Ascending aorta (tissue), 2 donors: ENCODE measurements around the gene SSTR4. TPM values are rescaled to one million over a fixed set of nuclear protein-coding genes. Genes with fewer than 3 reads are reported as not detected.
A peak's percentile ranks its signal among the peaks of the same experiment; 100 is the strongest.

ENCODE experiments used
- DNase-seq, 2 donors: peaks; one replicate each; pipeline ENCODE4 v3.0.0-alpha.2; 2019; ENCODE audit warnings: low spot score in 2 of 2
- H3K27ac ChIP-seq, 2 donors: fragments of 200-600 bp; sonication (generic); one replicate each; pipeline ENCODE4 v1.5.1; 2016 to 2017; ENCODE audit warnings: mild to moderate bottlenecking in 1 of 2
- H3K27me3 ChIP-seq: fragments of 200-600 bp; sonication (generic); one replicate; pipeline ENCODE4 v1.5.1; 2017
- H3K36me3 ChIP-seq, 2 donors: fragments of 200-600 bp; sonication (generic); one replicate each; pipeline ENCODE4 v1.5.1; 2016
- H3K4me1 ChIP-seq, 2 donors: fragments of 200-600 bp; sonication (generic); one replicate each; pipeline ENCODE4 v1.5.1; 2016 to 2017; ENCODE audit warnings: mild to moderate bottlenecking in 1 of 2
- H3K4me3 ChIP-seq, 2 donors: fragments of 200-600 bp; sonication (generic); one replicate each; pipeline ENCODE4 v1.5.1; 2016 to 2017; ENCODE audit warnings: mild to moderate bottlenecking in 1 of 2
- H3K9me3 ChIP-seq, 2 donors: fragments of 200-600 bp; sonication (generic); one replicate each; pipeline ENCODE4 v1.5.1; 2016
- intact Hi-C: fragments of 100-400 bp; cut with DNase I; formaldehyde crosslinking; loops from one replicate; pipeline ENCODE4 v1.15.1; 2023
- total RNA-seq: library from RNA; depleted of rRNA; stranded (reverse); fragments of >200 nt; gene quantifications from one replicate; pipeline ENCODE4 v1.1.0, GENCODE V29; 2016
- TF ChIP-seq, protein P1 (sequence below), 3 experiments: fragments of 200-600 bp in 2 of 3; fragments of 450-650 bp in 1 of 3; sonication (generic) in 2 of 3; IDR thresholded peaks; one replicate each; pipeline ENCODE4 v1.5.1; 2016 to 2019; ENCODE audit warnings: antibody characterized with exemption in 3 of 3, mild to moderate bottlenecking in 1 of 3, moderate library complexity in 1 of 3

Gene SSTR4
- total RNA-seq, 1 donor from 2014 or later, result not detected

DNA sequence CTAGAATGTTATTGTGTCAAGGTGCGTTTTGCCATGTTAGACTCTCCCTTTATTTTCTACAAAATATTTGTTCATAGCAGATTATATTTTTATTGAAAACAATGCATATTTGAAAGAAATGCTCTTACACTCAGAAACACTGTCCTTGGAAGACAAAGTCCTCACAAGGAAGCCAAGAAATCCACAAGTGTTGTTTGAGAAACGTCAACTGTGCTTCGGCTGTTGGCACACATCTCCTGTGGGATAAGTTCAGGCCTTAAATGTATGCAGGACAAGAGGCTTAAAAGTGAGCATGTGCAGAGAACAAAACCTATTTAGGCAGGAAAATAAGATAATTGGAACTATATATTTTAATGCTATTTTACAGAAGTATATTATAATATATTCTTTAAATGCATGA lies 23.9 kb downstream of the SSTR4 start:
- Histone ChIP-seq H3K4me1 (peaks cover 15 to 39% of the 10 kb centered on the region in 2 donors), H3K27ac (no peak overlapping the region), H3K9me3 (no peaks in the 10 kb centered on the region), H3K36me3 (no peaks in the 10 kb centered on the region), H3K4me3 (no peak overlapping the region), H3K27me3 (no peaks in the 10 kb centered on the region)
- intact Hi-C loops, result no loop called here
- TF ChIP-seq, protein P1, sequence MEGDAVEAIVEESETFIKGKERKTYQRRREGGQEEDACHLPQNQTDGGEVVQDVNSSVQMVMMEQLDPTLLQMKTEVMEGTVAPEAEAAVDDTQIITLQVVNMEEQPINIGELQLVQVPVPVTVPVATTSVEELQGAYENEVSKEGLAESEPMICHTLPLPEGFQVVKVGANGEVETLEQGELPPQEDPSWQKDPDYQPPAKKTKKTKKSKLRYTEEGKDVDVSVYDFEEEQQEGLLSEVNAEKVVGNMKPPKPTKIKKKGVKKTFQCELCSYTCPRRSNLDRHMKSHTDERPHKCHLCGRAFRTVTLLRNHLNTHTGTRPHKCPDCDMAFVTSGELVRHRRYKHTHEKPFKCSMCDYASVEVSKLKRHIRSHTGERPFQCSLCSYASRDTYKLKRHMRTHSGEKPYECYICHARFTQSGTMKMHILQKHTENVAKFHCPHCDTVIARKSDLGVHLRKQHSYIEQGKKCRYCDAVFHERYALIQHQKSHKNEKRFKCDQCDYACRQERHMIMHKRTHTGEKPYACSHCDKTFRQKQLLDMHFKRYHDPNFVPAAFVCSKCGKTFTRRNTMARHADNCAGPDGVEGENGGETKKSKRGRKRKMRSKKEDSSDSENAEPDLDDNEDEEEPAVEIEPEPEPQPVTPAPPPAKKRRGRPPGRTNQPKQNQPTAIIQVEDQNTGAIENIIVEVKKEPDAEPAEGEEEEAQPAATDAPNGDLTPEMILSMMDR (IDR thresholded peaks at IDR 0.05), result no peak
- no peak for DNase-seq

DNA sequence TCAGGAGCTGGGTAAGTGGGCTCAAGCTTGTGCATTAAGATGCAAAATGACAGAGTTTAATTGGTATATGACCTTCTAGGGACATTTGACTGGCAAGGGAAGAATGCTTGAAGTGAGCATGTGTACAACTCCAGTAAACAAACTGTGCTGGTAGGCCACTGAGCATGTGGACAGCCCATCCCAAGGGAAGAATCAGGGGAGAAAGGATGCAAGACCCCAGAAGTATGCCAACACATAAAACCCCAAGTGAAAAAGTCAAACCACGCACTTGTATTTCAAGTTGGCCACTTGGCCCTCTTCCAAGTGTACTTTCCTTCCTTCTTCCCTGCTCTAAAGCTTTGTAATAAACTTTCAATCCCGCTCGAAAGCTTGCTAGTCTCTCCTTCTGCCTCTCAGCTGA lies 24.7 kb downstream of the SSTR4 start:
- H3K36me3 ChIP-seq, result no peaks in the 10 kb centered on the region
- peak overlapping the region; percentile 20 to 96 for H3K27ac ChIP-seq
- no peaks in the 10 kb centered on the region for H3K27me3 ChIP-seq
- H3K4me1 ChIP-seq, result peaks cover 15 to 39% of the 10 kb centered on the region in 2 donors
- intact Hi-C loops, result loop anchor here (1.0 to 5.0 kb wide), 3 partner anchors 8 to 368 kb away; no protein-coding TSS in a partner anchor
- no peak for DNase-seq
- TF ChIP-seq, protein P1 (IDR thresholded peaks at IDR 0.05), result no peak
- H3K9me3 ChIP-seq, result no peaks in the 10 kb centered on the region
- H3K4me3 ChIP-seq, result no peak overlapping the region

DNA sequence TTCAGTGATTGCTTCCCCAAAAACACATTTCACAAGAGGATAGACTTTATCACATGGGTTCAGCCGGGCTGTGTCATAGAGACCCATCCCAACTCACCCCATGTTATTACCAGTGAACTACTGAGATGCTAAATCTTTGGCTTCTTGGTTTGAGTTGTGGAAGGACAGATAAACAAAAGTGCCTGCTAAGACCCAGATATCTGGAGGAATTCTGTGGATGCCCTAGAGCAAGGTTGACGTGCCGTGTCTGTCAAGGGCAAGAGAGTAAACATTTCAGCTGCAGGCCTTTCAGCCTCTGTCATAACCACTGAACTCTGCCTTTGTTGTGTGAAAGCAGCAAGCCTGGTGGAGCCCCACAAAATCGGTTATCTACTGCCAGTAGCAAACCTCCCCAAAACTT lies 25.5 kb downstream of the SSTR4 start:
- no peaks in the 10 kb centered on the region for H3K9me3 ChIP-seq
- no peak for DNase-seq
- H3K27ac ChIP-seq, result peak overlapping the region; percentile 85 to 96
- TF ChIP-seq, protein P1 (IDR thresholded peaks at IDR 0.05), result no peak
- H3K27me3 ChIP-seq, result no peaks in the 10 kb centered on the region
- intact Hi-C loops, result loop anchor here (1.0 to 5.0 kb wide), 3 partner anchors 8 to 368 kb away; no protein-coding TSS in a partner anchor
- H3K4me3 ChIP-seq, result no peak overlapping the region
- peaks cover 15 to 39% of the 10 kb centered on the region in 2 donors for H3K4me1 ChIP-seq
- no peaks in the 10 kb centered on the region for H3K36me3 ChIP-seq

DNA sequence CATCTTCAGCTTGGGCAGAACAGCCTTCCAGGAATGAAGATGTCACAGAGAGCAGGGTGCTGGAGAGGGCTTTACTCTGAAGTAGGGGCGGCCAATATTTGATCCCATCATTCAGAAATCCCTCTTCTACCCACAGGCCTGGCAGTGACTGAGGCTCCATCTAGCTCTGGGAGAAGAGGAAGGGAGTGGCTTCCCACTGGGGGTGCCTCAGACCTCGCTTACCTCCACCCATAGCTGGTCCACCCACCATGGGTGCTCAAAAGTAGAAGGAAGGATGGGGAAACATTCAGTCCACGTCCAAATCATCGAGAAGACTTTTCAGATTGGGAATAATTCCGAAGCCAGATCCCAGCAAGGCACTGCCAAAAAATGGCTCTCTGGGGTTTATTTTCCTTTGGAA lies 26.1 kb downstream of the SSTR4 start:
- TF ChIP-seq, protein P1 (IDR thresholded peaks at IDR 0.05), result no peak
- Histone ChIP-seq H3K4me1 (peaks cover 15 to 39% of the 10 kb centered on the region in 2 donors), H3K9me3 (no peaks in the 10 kb centered on the region), H3K4me3 (peak overlapping the region; percentile 13 to 27), H3K27me3 (no peaks in the 10 kb centered on the region), H3K36me3 (no peaks in the 10 kb centered on the region), H3K27ac (peak overlapping the region; percentile 85 to 96)
- intact Hi-C loops, result loop anchor here (5.0 kb wide), 2 partner anchors 299 to 369 kb away; no protein-coding TSS in a partner anchor
- DNase-seq, result no peak

DNA sequence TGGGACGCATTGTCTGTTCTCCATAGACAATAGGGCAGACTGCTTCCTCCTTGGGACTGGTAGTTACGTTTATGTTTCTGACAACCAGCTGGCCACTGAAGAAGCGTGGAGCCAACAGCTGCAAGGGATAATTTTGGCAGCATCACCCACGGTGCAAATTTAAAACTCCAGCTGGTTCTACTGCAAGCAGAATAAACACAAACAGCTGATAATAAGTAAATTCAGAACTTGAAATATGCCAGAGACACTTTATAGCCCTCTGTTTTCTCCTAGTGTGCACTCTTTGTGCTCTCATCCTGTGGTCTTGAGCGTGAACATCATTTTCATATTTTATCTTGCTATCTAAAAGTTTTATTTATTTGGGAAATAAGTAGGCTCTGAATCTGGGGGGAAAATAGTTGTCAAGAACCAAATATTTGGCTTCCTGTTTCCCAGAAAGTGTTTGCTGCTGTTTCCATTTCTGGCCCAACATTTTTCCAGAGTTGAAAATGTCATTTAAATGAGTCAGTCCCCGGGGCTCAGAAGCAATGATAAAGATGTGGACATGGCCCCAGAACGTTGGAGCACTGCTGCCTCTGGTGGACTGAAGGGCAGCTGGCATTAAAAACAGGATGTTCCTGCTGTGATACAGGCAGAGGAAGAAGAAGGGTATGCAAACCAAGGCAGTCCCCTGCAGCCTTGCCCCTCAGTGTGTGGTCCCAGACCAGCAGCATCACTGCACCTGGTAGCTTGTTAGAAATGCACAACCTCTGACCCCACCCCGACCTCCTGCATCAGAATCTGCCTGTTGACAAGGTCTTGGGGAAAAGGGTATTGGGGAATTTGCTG lies 26.8 kb downstream of the SSTR4 start:
- Histone ChIP-seq H3K9me3 (no peaks in the 10 kb centered on the region), H3K36me3 (no peaks in the 10 kb centered on the region), H3K27me3 (no peaks in the 10 kb centered on the region), H3K4me3 (peak overlapping the region; percentile 13 to 27), H3K4me1 (peaks cover 15 to 39% of the 10 kb centered on the region in 2 donors), H3K27ac (peak overlapping the region; percentile 85 to 96)
- peak in 1 of 2 donors; percentile 86 for DNase-seq
- TF ChIP-seq, protein P1 (IDR thresholded peaks at IDR 0.05), result peak; percentile 49 to 73 (median 66)
- intact Hi-C loops, result loop anchor here (1.0 to 5.0 kb wide), 3 partner anchors 24 to 370 kb away; partner anchors contain the start of gene CD93
